Stimulated activated CD8-positive, alpha-beta memory T cell treated with anti-CD3 and anti-CD28 coated beads, Interleukin-12 subunit alpha, Interleukin-12 subunit beta, amount 100 ng/mL, for 1 hour (primary cell): ENCODE data around the gene NFXL1.
"Not testable (repeated sequence)": the region's sequence is repeated elsewhere in the genome, so short reads cannot be mapped to it uniquely, and the experiment has no call there.

Source experiments
- DNase-seq: peaks from one replicate; pipeline ENCODE4 v3.0.0-alpha.2; 2020; ENCODE audit warnings: low read depth

NFXL1 gene

GRCh38 chr4:47914220-47914925 lies at the start of gene NFXL1:
NFXL1 (minus strand) TSS chr4:47914583; CDS start chr4:47914203, 380 bp downstream.
- peak; percentile 94 for DNase-seq

- no peak for DNase-seq
Measured at GRCh38 chr4:47954677-47955076, 40.3 kb upstream of the NFXL1 start.

GRCh38 chr4:47954245-47954644 lies 39.9 kb upstream of the NFXL1 start:
- DNase-seq, result no peak

- no peak for DNase-seq
Measured at GRCh38 chr4:47945930-47946726, 31.7 kb upstream of the NFXL1 start.

GRCh38 chr4:47942081-47942819 lies 27.9 kb upstream of the NFXL1 start:
- no peak for DNase-seq

GRCh38 chr4:47939456-47939855 lies 25.1 kb upstream of the NFXL1 start:
- DNase-seq, result no peak

GRCh38 chr4:47936336-47936735 lies 22.0 kb upstream of the NFXL1 start:
- no peak for DNase-seq

- DNase-seq, result no peak
Measured at GRCh38 chr4:47933840-47934239, 19.5 kb upstream of the NFXL1 start.

- no peak for DNase-seq
Measured at GRCh38 chr4:47930971-47931804, 16.8 kb upstream of the NFXL1 start.

- DNase-seq, result no peak
Measured at GRCh38 chr4:47929682-47930201, 15.4 kb upstream of the NFXL1 start.

GRCh38 chr4:47926667-47927258 lies 12.4 kb upstream of the NFXL1 start:
- peak; percentile 12 for DNase-seq

- DNase-seq, result not testable (repeated sequence)
Measured at GRCh38 chr4:47923261-47923608, 8.9 kb upstream of the NFXL1 start.

- DNase-seq, result not testable (repeated sequence)
Measured at GRCh38 chr4:47922436-47923260, 8.3 kb upstream of the NFXL1 start.

GRCh38 chr4:47917163-47917562 lies 2.8 kb upstream of the NFXL1 start:
- DNase-seq, result not testable (repeated sequence)

GRCh38 chr4:47915378-47915777 lies 995 bp upstream of the NFXL1 start:
- no peak for DNase-seq

GRCh38 chr4:47914926-47915237 lies 499 bp upstream of the NFXL1 start:
- DNase-seq, result no peak

GRCh38 chr4:47913861-47914219 lies 543 bp downstream of the NFXL1 start:
- no peak for DNase-seq

- no peak for DNase-seq
Measured at GRCh38 chr4:47913330-47913729, 1.1 kb downstream of the NFXL1 start.

GRCh38 chr4:47907089-47907646 lies 7.2 kb downstream of the NFXL1 start:
- DNase-seq, result no peak

GRCh38 chr4:47899639-47900038 lies 14.7 kb downstream of the NFXL1 start:
- no peak for DNase-seq
